ENCODE data around the gene RNH1.

RNH1 gene

GRCh38 chr11:492427-493226 lies 14.4 kb downstream of the RNH1 start:
- no peak for DNase-seq

GRCh38 chr11:491358-491757 lies 15.7 kb downstream of the RNH1 start:
- TF ChIP-seq POLR2A (IDR thresholded peaks at IDR 0.05; ENCODE audit: low read length) (no peak), GATA1 (IDR thresholded peaks at IDR 0.05; ENCODE audit: low read depth, low read length) (no peak)
- no peak for DNase-seq

More at GRCh38 chr11:492427-493226, 14.4 kb downstream of the RNH1 start:
- TF ChIP-seq POLR2A (IDR thresholded peaks at IDR 0.05; ENCODE audit: low read length), result no peak
- TF ChIP-seq GATA1 (IDR thresholded peaks at IDR 0.05; ENCODE audit: low read depth, low read length), result no peak

GRCh38 chr11:490930-491260 lies 16.1 kb downstream of the RNH1 start:
- TF ChIP-seq GATA1 (IDR thresholded peaks at IDR 0.05; ENCODE audit: low read depth, low read length) (no peak), POLR2A (IDR thresholded peaks at IDR 0.05; ENCODE audit: low read length) (no peak)

GRCh38 chr11:490186-490929 lies 16.7 kb downstream of the RNH1 start:
- DNase-seq, result no peak
- TF ChIP-seq POLR2A (IDR thresholded peaks at IDR 0.05; ENCODE audit: low read length) (no peak), GATA1 (IDR thresholded peaks at IDR 0.05; ENCODE audit: low read depth, low read length) (no peak)

More at GRCh38 chr11:490930-491260, 16.1 kb downstream of the RNH1 start:
- DNase-seq, result no peak

- TF ChIP-seq GATA1 (IDR thresholded peaks at IDR 0.05; ENCODE audit: low read depth, low read length), result no peak
- no peak for TF ChIP-seq POLR2A (IDR thresholded peaks at IDR 0.05; ENCODE audit: low read length)
- no peak for DNase-seq
These were observed 17.3 kb downstream of the RNH1 start for GRCh38 chr11:489610-490185.

- no peak for DNase-seq
- no peak for TF ChIP-seq POLR2A (IDR thresholded peaks at IDR 0.05; ENCODE audit: low read length)
- no peak for TF ChIP-seq GATA1 (IDR thresholded peaks at IDR 0.05; ENCODE audit: low read depth, low read length)
These were observed 18.1 kb downstream of the RNH1 start for GRCh38 chr11:488992-489391.

- no peak for DNase-seq
- no peak for TF ChIP-seq POLR2A (IDR thresholded peaks at IDR 0.05; ENCODE audit: low read length)
- no peak for TF ChIP-seq GATA1 (IDR thresholded peaks at IDR 0.05; ENCODE audit: low read depth, low read length)
These were observed 18.5 kb downstream of the RNH1 start for GRCh38 chr11:488579-488978.

- no peak for TF ChIP-seq POLR2A (IDR thresholded peaks at IDR 0.05; ENCODE audit: low read length)
- no peak for TF ChIP-seq GATA1 (IDR thresholded peaks at IDR 0.05; ENCODE audit: low read depth, low read length)
- no peak for DNase-seq
These were observed 19.0 kb downstream of the RNH1 start for GRCh38 chr11:488062-488461.

- no peak for DNase-seq
- TF ChIP-seq POLR2A (IDR thresholded peaks at IDR 0.05; ENCODE audit: low read length) (no peak), GATA1 (IDR thresholded peaks at IDR 0.05; ENCODE audit: low read depth, low read length) (no peak)
These were observed 19.4 kb downstream of the RNH1 start for GRCh38 chr11:487571-488021.

- DNase-seq, result no peak
- TF ChIP-seq POLR2A (IDR thresholded peaks at IDR 0.05; ENCODE audit: low read length) (no peak), GATA1 (IDR thresholded peaks at IDR 0.05; ENCODE audit: low read depth, low read length) (no peak)
These were observed 20.9 kb downstream of the RNH1 start for GRCh38 chr11:486189-486588.

GRCh38 chr11:484616-485015 lies 22.4 kb downstream of the RNH1 start:
- TF ChIP-seq POLR2A (IDR thresholded peaks at IDR 0.05; ENCODE audit: low read length), result no peak
- no peak for TF ChIP-seq GATA1 (IDR thresholded peaks at IDR 0.05; ENCODE audit: low read depth, low read length)
- DNase-seq, result no peak

GRCh38 chr11:479311-479710 lies 27.7 kb downstream of the RNH1 start:
- TF ChIP-seq GATA1 (IDR thresholded peaks at IDR 0.05; ENCODE audit: low read depth, low read length), result no peak
- TF ChIP-seq POLR2A (IDR thresholded peaks at IDR 0.05; ENCODE audit: low read length), result no peak
- DNase-seq, result no peak

- TF ChIP-seq GATA1 (IDR thresholded peaks at IDR 0.05; ENCODE audit: low read depth, low read length) (no peak), POLR2A (IDR thresholded peaks at IDR 0.05; ENCODE audit: low read length) (no peak)
These were observed 29.9 kb downstream of the RNH1 start for GRCh38 chr11:477052-477715.

GRCh38 chr11:476416-476815 lies 30.6 kb downstream of the RNH1 start:
- no peak for TF ChIP-seq GATA1 (IDR thresholded peaks at IDR 0.05; ENCODE audit: low read depth, low read length)
- no peak for TF ChIP-seq POLR2A (IDR thresholded peaks at IDR 0.05; ENCODE audit: low read length)
- DNase-seq, result no peak

More at GRCh38 chr11:477052-477715, 29.9 kb downstream of the RNH1 start:
- no peak for DNase-seq

Measured in erythroblast (primary cell).